Pancreas (tissue), 10 donors: ENCODE results near the gene OSMR. TPM values are rescaled to one million over a fixed set of nuclear protein-coding genes. Genes with fewer than 3 reads are reported as not detected.
"Not testable (repeated sequence)": the region's sequence is repeated elsewhere in the genome, so short reads cannot be mapped to it uniquely, and the experiment has no call there.

ENCODE experiments used
- ATAC-seq, 4 donors: fragments of 200-7000 bp; cut with Tn5 transposase; one replicate each; pipeline versions ENCODE4 v1.8.0 to v1.9.1; 2020; ENCODE audit warnings: mild to moderate bottlenecking in 4 of 4, moderate library complexity in 4 of 4
- DNase-seq, 6 donors: peaks; one replicate each; pipeline ENCODE4 v3.0.0-alpha.2; 2020
- FAIRE-seq: peaks from 2 replicates; lab custom pipeline; 2012; peaks lifted over from hg19 to GRCh38; lab: Jason Lieb, UNC
- H3K27ac ChIP-seq, 4 donors: fragments of 200-600 bp; sonication (generic); 1 replicate in 3 of 4; 2 replicates in 1 of 4; pipeline versions ENCODE4 v1.5.0 to v1.8.0; 2020
- H3K27me3 ChIP-seq, 4 donors: fragments of 200-600 bp; one replicate each; pipeline ENCODE4 v1.8.0; 2021
- H3K36me3 ChIP-seq, 3 donors: fragments of 200-600 bp; sonication (generic) in 1 of 3; one replicate each; pipeline versions ENCODE4 v1.5.0 to v1.8.0; 2020 to 2021
- H3K4me1 ChIP-seq, 3 donors: fragments of 200-600 bp; one replicate each; pipeline ENCODE4 v1.8.0; 2021
- H3K4me3 ChIP-seq, 4 donors: fragments of 200-600 bp; sonication (generic) in 2 of 4; one replicate each; pipeline versions ENCODE4 v1.5.0 to v1.8.0; 2020 to 2021
- H3K9me3 ChIP-seq, 4 donors: fragments of 200-600 bp; one replicate each; pipeline ENCODE4 v1.8.0; 2021
- CTCF ChIP-seq, 4 donors: fragments of 200-600 bp; sonication (generic) in 3 of 4; IDR thresholded peaks; one replicate each; pipeline versions ENCODE4 v1.5.0 to v1.8.0; 2021; ENCODE audit warnings: antibody characterized with exemption in 4 of 4
- WGBS, 2 donors: extraction: QIAGEN DNeasy Blood & Tissue Kit; methylation state at CpG; one replicate each; pipeline ENCODE4 v1.1.7; 2013; 5-methylcytosine and 5-hydroxymethylcytosine counted together
- intact Hi-C, 3 donors: fragments of 100-400 bp; cut with DNase I; formaldehyde crosslinking; loops; one replicate each; pipeline versions ENCODE4 v1.11.1 to v1.14.2; 2022
- polyA plus RNA-seq, 2 donors: library from polyadenylated mRNA; stranded (reverse); fragments of 200-250 nt; gene quantifications; one replicate each; pipeline ENCODE4 v1.2.3, GENCODE V29; 2013
- total RNA-seq, 6 donors: library from RNA; stranded (reverse); fragmentation: NEBNext Ultra II Directional in 4 of 6; extraction: Animal tissue kit (Norgen Biotek cat#: 25700) in 4 of 6; gene quantifications; one replicate each; pipeline versions ENCODE4 v1.2.1 to v1.2.4, GENCODE V29; 2021 to 2023
- donor health status: healthy with polysubstance abuse.
- donor health status: DM: no; HTN: no; CAD: no; lungs with moderate emphysema.
- donor health status: DM: no; HTN: no; CAD: no.
- donor health status: control.
- donor health status: control.
- donor health status: Bipolar disorder and iron deficiency.
- donor health status: DM: yes; HTN: yes; CAD: no.
- donor health status: DM: no; HTN: no; CAD: no.
- donor health status: DM: no; HTN: no; CAD: no.
- donor health status: DM: yes; HTN: yes; CAD: no.

The OSMR gene
- total and polyA plus RNA-seq, 8 donors = 5.5 to 29.0 (median 9.1) TPM

DNA sequence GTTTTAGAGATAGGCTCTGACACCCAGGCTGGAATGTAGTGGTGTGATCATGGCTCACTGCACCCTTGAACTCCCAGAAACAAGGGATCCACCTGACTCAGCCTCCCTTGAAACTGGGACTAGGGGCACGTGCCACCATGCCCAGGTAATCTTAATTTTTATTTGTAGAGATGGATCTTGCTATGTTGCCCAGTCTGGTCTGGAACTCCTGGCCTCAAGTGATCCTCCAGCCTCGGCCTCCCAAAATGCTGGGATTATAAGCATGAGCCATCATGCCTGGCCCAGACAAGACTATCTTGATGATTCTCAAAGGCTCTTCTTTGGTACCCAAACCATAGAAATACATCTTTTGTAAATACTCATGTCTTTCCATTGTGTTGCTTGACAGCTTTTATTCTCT is 10.8 kb downstream of the OSMR start:
- H3K4me3 ChIP-seq = no peak overlapping the region
- TF ChIP-seq CTCF (IDR thresholded peaks at IDR 0.05) = no peak
- no peaks in the 10 kb centered on the region for H3K27me3 ChIP-seq
- ATAC-seq (no peak), FAIRE-seq (no peak), DNase-seq (no peak)
- H3K9me3 ChIP-seq = no peaks in the 10 kb centered on the region
- intact Hi-C loops = no loop called here
- 82 to 92% methylated on average over 2 of the region's 2 CpGs for WGBS, 2 donors
- no peaks in the 10 kb centered on the region for H3K36me3 ChIP-seq
- H3K27ac ChIP-seq = no peak overlapping the region
- H3K4me1 ChIP-seq = no peaks in the 10 kb centered on the region

- TF ChIP-seq CTCF (IDR thresholded peaks at IDR 0.05) = no peak
- H3K4me1 ChIP-seq = no peaks in the 10 kb centered on the region
- WGBS, 2 donors = 50 to 54% methylated on average over 3 of the region's 3 CpGs
- H3K27ac ChIP-seq = no peak overlapping the region
- no peak for FAIRE-seq
- intact Hi-C loops = no loop called here
- ATAC-seq = no peak
- H3K9me3 ChIP-seq = no peaks in the 10 kb centered on the region
- no peak overlapping the region for H3K4me3 ChIP-seq
- H3K27me3 ChIP-seq = no peaks in the 10 kb centered on the region
- DNase-seq = no peak
- H3K36me3 ChIP-seq = no peaks in the 10 kb centered on the region
Measured at GRCh38 chr5:38858839-38859238, 13.0 kb downstream of the OSMR start.

GRCh38 chr5:38861986-38862770 is 16.4 kb downstream of the OSMR start:
- H3K27me3 ChIP-seq, H3K9me3 ChIP-seq, ATAC-seq, intact Hi-C loops, H3K4me1 ChIP-seq, H3K36me3 ChIP-seq, DNase-seq, H3K4me3 ChIP-seq, FAIRE-seq, H3K27ac ChIP-seq: not testable (repeated sequence)
- 94 to 98% methylated on average over 24 to 56 of the region's 64 CpGs for WGBS, 2 donors

GRCh38 chr5:38866362-38867031 is 20.7 kb downstream of the OSMR start:
- no peaks in the 10 kb centered on the region for H3K27me3 ChIP-seq
- no peaks in the 10 kb centered on the region for H3K9me3 ChIP-seq
- FAIRE-seq = no peak
- no peak for ATAC-seq
- H3K4me3 ChIP-seq = no peak overlapping the region
- WGBS, 2 donors = 81 to 86% methylated on average over 4 of the region's 4 CpGs
- intact Hi-C loops = no loop called here
- H3K27ac ChIP-seq = no peak overlapping the region
- no peaks in the 10 kb centered on the region for H3K36me3 ChIP-seq
- TF ChIP-seq CTCF (IDR thresholded peaks at IDR 0.05) = no peak
- H3K4me1 ChIP-seq = no peaks in the 10 kb centered on the region
- no peak for DNase-seq

GRCh38 chr5:38867032-38867398 is 21.2 kb downstream of the OSMR start:
- 83 to 90% methylated on average over 1 of the region's 1 CpG for WGBS, 2 donors
- FAIRE-seq (no peak), DNase-seq (no peak), ATAC-seq (no peak)
- H3K27me3 ChIP-seq = no peaks in the 10 kb centered on the region
- H3K27ac ChIP-seq = no peak overlapping the region
- H3K4me1 ChIP-seq = no peaks in the 10 kb centered on the region
- no peaks in the 10 kb centered on the region for H3K9me3 ChIP-seq
- no peaks in the 10 kb centered on the region for H3K36me3 ChIP-seq
- intact Hi-C loops = no loop called here
- no peak for TF ChIP-seq CTCF (IDR thresholded peaks at IDR 0.05)
- no peak overlapping the region for H3K4me3 ChIP-seq
